ENCODE results near the gene PLGLB1.
"Not testable (repeated sequence)": the region's sequence is repeated elsewhere in the genome, so short reads cannot be mapped to it uniquely, and the experiment has no call there.

The PLGLB1 gene

DNA sequence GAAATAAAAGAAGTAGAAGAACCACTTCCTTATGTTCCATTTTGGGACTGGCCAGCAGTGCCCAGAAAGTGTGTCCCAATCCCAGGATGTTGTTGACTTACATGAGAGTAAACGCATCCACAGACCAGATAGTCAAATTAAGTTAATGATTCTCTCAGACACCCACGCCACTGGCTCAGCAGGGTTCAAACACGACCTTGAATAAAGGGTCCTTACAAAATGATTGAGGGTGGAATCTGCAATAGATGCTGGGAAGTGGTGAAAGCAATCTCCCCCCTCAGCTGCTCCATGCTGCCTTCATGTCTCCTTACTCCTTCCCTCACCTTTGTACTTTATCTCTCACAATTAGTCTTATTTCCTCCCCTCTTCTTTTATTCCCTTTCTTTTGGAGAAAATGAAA is at the start of gene PLGLB1:
PLGLB1 (minus strand) TSS at position 101 of the 400 bp plus-strand sequence; CDS start at position 40, 61 bp downstream.
- DNase-seq = not testable (repeated sequence)

DNA sequence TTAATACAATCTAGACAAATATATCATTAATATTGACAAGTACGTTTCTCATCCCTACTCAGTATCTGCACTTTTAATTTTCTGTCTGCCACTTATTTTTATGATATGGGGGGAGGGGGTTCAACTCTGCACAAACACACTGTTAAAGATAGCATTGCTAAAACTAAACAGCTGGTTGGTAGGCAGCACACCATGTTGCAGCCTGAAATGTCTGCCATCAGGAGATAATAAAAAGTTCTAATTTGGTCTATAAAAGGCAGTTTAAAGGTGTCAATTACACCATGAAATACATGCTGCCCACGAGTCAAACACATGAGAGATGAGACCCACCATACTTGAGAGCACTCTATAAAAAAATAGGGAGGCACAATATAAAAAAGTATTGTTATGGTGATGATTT is 42.7 kb upstream of the PLGLB1 start:
- DNase-seq = not testable (repeated sequence)

DNA sequence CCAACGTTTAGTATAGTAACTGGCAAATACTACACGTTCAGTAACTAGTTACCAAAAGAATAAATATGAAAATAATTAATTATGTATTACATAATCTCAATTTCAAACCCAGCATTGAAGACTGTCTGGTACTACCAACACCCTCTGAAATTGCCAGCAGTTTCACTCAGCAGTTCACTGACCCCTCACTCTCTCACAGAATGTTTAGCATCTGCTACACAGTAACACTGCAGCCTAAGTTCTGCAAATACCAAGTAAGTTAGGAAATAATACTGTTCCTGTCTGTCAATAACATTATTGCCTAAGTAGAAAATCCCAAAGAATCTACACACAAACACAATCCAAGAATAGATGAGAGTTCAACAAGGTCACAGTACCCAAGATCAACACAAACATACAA is 41.8 kb upstream of the PLGLB1 start:
- not testable (repeated sequence) for DNase-seq

DNA sequence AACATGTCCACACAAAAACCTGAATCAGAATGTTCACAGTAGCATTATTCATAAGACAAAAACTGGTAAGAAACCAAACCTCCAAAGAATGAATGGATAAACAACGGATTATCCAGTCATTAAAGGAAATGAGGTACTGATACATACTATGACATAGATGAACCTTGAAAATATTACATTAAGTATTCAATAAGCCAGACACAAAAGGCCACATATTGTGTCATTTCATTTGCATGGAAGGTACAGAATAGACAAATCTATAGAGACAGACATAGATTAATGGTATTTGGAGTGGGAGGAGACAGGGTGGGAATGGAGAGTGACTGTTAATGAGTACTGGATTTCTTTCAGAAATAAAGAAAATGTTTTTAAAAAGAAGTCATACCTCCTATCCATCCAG is 39.9 kb upstream of the PLGLB1 start:
- not testable (repeated sequence) for DNase-seq

DNA sequence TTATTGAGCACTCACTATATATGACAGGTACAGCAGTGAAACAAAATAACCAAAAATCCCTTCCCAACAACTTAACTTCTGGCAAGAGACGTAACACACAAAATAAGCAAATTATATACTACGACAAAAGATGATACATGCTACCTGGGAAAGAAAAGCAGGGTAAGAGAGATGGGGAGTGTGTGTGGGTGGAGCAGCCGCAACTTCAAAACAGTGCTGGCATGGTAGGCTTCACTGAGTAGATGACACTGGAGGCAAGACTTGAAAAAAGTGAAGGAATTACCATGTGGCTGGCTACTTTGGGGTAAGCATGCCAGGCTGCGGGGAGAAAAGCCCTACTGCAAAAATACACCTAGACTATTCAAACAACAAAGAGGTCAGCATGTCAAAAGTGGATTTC is 36.0 kb upstream of the PLGLB1 start:
- not testable (repeated sequence) for DNase-seq

DNA sequence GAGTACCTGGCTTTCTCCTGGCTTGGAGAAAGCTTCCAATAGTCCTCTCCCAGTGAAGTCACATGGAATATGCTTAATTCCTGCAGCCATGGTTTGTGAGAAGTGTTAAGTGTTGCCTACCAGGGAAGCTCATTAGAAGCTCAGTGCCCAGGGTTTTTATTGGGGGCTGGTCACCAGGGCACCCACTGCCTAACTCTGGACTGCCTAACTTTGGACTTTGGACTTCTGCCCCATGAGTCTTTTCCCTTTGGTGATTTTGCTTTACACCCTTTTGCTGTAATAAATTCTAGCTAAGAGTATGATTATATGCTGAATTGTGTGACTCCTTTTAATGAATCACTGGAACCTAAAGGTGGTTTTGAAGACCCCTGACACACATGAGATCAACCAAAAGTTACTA is 35.2 kb upstream of the PLGLB1 start:
- not testable (repeated sequence) for DNase-seq

DNA sequence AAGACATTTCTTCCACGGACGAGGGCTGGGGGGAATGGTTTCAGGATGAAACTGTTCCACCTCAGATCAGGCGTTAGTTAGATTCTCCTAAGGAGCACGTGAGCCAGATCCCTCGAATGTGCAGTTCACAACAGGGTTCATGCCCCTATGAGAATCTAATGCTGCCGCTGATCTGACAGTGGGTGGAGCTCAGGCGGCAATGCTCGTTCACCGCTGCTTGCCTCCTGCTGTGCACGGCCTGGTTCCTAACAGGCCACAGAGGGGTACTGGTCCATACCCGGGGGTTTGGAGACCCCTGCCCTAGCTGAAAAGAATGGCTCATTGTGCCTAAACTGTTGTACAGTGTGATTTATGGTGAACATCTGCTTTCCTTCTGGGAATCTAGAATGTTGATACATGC is 34.8 kb upstream of the PLGLB1 start:
- DNase-seq = not testable (repeated sequence)

DNA sequence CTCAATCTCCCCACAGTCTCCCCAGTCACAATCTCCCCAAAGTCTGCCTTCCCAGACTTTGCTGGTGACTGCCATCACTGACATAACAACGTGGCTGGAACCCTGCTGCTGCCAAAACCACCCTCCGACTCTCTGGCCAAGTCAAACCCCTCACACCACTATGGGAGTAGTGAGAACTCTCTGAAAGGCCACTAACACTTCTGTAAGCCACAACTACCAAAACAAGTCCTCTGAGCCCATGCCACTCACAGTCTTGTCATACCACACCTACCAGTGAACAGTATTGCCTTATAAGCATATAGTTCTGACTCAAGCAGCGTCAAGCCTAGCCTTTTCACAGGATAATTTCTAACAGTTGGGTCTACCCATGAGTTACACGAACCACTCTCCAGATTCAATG is 32.7 kb upstream of the PLGLB1 start:
- not testable (repeated sequence) for DNase-seq

DNA sequence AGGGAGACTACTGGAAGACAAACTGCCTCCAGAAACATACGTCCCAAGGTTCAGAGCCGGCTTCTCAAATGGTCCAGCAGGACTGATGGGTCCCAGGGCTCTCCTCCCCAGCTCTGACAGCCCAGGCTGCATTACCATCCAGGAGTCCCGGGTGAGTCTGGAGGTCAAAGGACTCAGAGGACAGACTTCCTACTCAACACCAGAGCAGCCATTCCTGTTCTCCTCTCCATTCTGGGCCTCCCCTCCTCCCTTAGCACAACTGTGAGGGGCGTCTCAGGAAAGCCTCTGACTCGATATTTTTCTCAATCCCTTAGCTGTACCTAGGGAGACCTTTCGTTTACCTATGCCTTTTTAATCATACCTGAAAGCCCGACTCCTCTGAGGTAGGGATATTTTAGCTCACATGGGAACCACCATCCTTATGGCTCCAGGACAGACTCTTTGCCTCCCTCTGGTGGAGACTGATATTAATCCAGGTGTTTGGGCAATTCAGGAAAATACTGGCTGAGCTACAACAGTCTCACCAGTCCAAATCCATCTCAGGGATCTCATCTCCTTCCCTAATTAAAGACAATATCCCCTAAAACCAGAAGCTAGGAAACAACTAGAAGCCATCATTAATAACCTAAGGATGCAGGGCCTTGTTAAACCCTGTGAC is 19.8 kb upstream of the PLGLB1 start:
- not testable (repeated sequence) for DNase-seq

DNA sequence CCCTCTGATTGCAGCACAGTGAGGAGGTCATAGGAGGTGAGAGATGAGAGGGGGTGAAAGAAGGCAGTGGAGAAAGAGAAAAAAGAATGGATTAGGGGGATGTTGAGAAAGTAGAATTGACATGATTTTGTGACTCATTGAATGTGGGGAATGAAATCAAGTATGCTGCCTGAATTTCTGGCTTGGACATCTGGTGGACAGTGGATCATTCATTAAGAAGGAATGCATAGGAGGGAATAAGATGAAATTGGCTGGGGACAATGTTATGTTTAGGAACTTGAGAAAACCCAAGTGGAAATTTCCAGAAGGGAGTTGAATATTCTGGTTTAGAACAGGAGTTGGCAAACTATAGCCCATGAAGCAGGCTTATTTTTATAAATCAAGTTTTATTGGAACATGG is 7.0 kb upstream of the PLGLB1 start:
- not testable (repeated sequence) for DNase-seq

DNA sequence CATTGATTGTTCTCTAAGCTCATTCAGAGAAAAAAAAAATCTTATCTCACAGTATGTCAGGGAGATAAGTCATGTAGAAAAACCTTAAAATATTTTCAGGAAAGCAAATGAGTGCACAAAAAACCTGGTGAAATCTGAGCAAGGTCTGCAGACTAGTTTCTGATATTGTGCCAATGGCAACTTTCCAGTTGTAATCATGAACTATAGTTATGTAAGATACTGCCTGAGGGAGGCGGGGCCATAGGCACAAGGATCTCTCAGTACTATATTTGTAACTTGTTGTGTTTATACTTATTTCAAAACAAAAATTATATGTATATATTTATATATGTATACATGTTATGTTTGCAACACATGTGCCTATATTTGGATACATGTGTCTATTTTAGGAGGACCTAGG is 5.2 kb upstream of the PLGLB1 start:
- not testable (repeated sequence) for DNase-seq

DNA sequence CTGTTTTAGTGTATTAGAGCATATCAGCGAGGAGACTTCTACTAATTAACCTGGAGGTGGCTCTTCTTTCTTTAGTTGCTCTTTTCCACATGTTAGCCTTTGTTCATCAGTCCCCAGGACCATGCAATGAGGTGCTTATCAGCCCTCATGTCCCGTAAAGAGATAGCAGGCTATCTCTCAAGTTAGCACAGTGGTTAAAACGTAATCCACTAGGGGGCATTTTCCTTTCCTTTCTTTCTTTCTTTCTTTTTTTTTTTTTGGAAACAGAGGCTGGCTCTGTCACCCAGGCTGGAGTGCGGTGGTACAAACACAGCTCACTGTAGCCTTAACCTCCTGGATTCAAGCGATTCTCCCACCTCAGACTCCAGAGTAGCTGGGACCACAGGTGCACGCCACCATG is 4.3 kb upstream of the PLGLB1 start:
- DNase-seq = not testable (repeated sequence)

DNA sequence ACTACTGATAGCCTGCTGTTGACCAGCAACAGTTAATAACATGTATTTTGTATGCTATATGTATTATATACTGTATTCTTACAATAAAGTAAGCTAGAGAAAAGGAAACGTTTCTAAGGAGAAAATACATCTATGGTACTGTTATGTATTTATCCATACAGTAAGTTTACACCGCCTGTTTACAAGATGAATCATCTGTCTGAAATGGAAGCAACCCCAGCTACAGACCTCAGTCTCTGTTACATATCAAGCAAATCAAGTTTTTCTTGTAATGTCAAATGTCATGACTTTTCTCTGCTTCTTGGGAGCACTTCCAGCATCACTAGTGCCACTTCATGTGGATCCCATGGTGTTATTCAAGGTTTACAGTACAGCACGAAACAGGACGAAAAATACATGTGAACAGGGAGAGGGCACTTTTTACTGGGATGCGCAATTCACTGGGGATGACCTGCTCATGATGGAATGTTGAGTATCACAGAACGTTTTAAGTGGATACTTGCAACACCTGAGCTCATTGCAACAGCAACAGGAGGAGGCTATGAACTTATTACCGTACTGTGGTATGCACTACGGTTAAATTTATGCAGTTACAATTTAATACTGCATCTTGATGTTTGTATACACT is 2.5 kb upstream of the PLGLB1 start:
- not testable (repeated sequence) for DNase-seq

DNA sequence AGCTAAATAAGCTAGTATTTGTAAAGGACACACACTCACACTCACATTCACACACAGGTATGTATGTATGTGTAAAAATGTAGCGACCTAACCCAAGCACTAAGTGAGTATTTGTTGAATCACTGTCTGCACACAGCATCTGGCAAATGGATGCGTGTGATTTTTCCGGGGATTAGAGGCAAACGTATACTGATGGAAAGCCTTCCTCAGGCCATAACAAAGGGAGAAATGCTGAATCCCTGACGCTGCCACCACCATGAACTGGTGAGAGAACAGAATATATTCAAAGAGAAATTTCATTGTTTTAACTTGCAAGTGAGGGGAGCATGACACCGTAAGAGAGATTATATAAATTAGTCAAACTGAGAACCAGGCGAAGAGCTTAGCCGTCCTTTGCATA is 601 bp downstream of the PLGLB1 start:
- DNase-seq = not testable (repeated sequence)

DNA sequence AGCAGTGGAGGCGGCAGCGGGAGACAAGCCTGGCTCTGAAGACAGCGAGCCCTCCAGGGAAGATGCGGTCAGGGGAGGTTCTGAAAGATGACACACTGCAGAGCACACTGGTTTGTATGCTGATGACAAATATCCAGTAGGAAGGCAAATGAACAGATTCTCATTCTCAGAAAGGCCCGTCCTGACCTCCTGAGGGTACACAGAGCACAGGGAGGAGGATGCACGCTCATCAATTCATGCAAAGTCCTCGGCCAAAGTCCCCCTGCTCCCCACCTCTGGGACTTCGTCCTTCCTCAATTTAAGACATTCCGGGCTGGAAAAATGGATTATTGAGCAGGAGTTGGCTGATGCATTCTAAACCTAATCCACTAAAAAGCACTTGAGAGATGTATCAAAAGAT is 2.6 kb downstream of the PLGLB1 start:
- DNase-seq = not testable (repeated sequence)

DNA sequence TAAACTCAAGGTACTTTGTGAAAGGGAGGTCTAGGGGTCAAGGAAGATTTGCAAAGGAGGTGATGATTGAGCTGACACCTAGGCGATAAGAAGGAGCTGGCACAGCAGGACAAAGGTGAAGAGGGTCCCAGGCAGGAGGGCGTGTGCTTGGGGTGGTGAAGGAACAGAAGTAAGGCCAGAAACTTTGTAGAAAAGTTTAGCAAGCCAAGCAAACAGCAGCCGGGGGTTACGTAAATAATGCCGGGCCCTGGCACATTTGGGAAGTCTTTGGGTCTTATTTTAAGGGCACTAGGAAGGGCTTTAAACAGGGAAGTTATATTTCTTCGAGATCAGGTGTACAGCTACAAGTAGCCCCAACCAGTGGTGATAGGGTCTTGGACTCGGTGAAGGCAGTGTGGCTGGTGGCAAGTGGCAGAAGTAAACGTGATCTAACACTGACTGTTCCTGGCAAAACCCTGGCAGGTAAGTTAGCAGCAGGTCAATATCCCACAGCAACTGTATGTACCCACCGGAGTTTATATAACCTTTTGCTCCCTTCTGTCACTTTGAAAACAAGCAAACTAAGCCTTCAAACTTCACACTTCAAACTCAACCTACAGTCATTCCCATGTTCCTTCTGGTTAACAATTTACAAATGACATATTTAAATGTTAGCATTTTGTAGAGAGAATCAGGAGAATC is 7.0 kb downstream of the PLGLB1 start:
- not testable (repeated sequence) for DNase-seq

DNA sequence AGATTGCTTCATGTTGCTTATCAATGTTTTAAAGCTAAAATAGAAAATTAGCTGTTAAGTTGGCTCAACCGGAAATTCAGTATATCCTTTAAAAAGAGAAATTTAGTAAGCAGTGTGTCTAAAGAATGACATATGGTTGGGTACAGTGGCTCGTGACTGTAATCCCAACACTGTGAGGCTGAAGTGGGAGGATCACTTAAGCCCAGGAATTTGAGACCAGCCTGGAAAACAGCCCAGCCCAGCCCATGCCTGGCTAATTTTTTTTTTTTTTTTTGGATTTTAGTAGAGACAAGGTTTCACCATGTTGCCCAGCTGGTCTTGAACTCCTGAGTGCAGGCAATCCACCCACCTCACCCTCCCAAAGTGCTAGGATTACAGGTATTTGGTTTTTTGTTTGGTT is 17.2 kb downstream of the PLGLB1 start:
- DNase-seq = not testable (repeated sequence)
